NT2/D1 (cell line): ENCODE data around the gene PSRC1.

Source experiments
- SUZ12 ChIP-seq: IDR thresholded peaks from 2 replicates; pipeline ENCODE4 v1.6.1; 2011; ENCODE audit not compliant: insufficient read length, insufficient read depth; ENCODE audit errors: extremely low read depth
- YY1 ChIP-seq: IDR thresholded peaks from 2 replicates; pipeline ENCODE4 v1.6.1; 2011; ENCODE audit not compliant: insufficient read length, insufficient read depth
- ZNF274 ChIP-seq: IDR thresholded peaks from 2 replicates; pipeline ENCODE4 v1.6.1; 2011; ENCODE audit warnings: mild to moderate bottlenecking, low read depth, low read length

DNA sequence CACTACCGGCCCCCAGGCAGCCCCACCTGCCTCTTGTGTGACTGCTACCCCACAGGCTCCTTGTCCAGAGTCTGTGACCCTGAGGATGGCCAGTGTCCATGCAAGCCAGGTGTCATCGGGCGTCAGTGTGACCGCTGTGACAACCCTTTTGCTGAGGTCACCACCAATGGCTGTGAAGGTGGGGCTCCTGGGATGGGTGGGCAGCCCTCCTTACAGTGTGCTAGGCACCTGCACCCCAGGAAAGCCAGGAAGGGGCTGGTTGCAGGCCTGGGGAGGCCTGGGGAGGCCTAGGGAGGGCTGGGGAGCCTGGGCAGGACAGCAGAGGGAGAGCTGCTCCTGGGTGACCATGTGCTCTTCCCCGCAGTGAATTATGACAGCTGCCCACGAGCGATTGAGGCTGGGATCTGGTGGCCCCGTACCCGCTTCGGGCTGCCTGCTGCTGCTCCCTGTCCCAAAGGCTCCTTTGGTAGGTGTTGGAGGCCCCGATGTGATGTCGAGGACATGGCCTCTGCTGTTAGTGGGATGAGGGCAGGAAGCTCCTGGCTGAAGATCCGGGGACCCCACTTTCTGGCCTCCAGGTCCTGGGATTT is 17.1 kb downstream of the PSRC1 start:
- TF ChIP-seq SUZ12 (no peak), YY1 (no peak), ZNF274 (no peak)
